ENCODE measurements around the gene HDAC4.

The HDAC4 gene

DNA sequence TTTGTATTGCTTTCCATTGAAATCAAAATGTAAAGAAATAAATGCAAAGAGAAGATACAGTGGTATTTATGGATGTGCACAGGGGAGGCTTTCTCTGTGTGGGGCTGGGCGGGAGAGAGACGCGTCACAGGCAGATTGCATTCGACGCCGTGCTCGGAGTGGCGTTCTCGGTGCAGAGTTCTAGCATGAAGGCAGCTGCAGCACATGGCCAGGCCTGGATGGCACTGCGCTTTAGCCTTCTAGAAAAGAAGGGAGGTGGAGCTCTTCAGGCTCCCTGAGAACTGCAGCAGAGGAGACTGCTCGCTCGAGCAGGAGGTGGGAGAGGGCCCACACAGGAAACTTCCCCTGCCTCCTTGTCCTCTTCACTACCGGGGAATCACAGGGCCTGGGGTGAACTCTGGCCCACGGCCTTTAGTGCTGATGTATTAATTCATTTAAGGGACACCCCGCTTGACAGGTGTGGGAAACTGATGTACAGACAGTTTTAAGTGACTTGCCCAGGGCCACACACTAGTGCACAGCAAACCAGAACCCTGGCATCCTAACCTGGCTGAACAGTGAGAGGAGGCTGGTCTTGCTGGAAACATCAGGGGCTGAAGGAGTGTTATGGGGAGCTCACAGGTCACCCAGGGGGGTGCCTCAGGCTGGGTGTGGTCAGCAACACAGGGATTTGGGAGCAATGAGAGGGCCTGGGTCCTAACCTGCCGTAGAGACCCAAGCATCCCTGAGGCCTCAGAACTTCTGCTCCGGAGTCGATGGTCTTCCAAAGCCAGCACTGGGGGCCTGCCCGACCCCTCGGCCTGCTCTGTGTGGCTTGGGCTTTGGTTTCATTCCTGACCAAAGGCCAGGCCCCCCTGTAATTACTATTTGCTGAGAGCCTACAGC lies 199.9 kb downstream of the HDAC4 start:
- DNase-seq (ENCODE audit: low read depth), result no peak

DNA sequence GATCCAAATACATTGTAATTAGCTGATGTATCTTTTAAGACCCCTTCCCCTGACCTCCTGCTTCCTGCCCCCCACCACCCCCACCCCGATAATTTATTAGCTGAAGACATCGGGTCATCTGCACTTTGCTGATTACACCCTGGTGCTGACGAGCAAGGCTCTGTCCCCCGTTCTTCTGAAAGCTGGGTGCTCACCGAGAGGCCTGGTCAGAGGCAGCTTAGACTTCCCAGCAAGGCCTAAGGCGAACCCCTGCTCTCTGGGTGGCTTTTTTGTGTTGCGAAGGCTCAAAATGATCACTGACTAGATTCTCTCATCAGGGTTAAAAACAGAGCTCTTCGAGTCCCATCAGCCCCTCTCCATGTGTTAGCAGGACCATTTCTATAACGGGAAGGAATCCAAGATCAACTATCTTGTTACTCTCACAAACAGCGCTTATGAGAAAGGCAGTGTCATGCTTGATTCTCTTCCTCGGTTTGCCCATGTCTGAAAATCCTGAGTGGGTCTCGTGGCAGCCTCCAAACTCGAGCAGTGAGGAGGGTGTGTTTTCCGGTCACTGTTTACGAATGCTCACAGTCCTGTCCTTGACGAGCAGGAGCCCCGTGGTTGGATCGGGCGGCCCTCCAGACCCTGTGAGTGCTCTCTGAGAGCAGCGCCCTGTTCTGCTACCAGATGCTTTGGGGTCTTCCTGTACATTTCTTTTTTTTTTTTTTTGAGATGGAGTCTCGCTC lies 201.6 kb downstream of the HDAC4 start:
- DNase-seq (ENCODE audit: low read depth), result no peak

DNA sequence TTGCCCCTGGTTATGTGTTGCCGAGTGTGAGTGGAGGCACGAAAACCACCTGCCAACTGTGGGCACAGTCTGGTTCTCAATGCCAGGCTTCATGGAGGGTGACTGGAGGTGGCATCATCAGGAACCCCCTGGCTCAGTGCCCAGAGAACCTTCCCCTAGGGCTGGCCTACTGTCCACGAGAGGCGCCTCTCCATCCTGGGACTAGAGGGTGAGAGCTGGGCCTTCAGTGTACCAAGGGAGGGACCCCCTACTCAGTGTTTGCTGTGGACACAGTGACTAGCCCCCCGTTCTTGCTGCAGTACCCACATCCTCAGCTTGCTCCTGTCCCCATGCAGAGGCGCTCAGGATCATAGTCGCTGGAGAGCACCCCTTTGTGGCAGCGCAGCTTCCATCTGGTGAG lies 202.6 kb downstream of the HDAC4 start:
- DNase-seq (ENCODE audit: low read depth), result no peak

DNA sequence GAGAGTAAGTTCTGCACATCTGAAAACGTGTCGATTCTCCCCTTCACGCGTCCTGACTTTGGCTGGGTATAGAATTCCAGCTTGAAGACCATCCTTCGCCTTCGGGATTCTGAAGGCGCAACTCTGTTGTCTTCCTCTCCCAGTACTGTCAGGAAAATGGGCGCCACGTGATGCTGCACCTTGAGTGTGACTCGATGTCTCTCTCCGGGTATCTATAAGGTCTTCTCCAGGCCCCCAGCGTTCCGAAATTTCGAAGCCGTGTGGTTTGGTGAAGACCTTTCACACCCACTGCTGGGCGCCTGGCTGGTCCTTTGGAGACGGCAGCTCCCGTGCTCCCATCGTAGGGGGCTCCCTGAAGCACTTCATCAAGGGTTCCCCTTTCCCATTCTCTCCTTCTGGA lies 203.7 kb downstream of the HDAC4 start:
- DNase-seq (ENCODE audit: low read depth), result no peak

DNA sequence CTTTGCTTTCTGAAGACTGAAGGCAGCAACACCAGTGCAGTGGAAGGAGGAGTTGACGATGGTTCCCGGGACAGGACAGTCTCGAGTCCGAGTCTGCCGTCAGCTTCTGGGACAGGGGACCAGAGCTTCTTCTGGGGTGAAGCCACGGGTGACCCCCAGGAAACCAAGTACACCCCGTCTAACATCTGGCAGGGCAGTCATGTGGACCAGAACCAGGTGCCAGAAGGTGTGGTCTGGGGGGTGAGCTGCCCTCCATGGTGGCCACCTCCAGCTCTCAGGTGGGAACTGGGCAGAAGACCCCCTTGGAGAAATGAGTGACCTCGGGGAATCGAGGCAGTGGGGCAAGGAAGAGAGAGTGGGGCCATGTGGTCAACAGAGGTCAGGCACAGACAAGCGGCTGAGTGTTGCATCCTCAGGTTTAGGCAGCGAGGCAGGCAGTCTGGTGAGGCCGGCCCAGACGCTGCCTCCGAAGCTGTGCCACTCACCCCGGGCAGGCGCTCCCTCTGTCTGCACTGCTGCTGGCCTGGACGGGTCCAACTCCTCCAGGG lies 204.3 kb downstream of the HDAC4 start:
- no peak for DNase-seq (ENCODE audit: low read depth)

DNA sequence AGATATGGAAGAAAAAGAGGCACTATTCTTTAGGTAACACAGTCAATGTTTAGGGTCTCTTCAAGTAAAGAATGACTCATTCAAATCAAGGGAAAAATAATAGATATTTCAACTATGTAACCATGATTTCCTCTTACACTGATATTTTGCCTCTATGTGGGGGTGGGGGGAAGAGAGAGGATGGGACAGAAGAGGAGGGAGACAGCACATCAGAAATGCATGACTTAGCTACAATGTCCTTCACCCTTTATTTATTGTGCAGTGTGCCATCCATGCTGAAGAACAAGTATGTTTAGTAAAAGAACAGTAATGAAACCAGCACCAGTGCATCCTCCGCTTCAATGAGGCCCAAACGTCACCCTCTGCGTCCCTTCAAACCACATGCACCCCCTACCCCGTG lies 204.8 kb downstream of the HDAC4 start:
- DNase-seq (ENCODE audit: low read depth), result no peak

DNA sequence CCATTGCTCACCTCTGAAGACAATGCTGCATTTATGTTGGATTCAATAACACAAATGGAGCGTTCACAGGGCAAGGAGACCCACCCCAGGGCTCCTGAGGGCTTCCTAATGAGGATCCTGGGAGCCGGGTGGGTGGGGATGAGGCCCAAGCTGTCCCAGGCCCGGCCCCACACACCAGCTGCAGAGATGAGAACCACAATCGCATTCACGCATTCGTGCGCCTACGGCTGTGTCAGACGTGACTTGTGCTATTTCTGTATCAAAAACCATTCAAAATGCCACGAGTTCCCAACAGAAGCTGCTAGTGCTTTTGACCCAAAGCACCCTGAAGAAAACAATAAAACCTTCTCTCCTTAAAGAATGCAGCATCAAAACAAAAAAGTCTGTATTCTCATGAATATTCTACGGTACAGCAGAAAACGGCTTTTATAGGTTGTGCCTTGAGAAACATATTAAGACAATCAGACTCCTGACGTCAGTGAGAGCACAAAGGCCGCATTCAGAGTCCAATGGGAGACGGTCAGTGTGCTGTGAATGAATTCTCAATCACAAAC lies 205.4 kb downstream of the HDAC4 start:
- no peak for DNase-seq (ENCODE audit: low read depth)

DNA sequence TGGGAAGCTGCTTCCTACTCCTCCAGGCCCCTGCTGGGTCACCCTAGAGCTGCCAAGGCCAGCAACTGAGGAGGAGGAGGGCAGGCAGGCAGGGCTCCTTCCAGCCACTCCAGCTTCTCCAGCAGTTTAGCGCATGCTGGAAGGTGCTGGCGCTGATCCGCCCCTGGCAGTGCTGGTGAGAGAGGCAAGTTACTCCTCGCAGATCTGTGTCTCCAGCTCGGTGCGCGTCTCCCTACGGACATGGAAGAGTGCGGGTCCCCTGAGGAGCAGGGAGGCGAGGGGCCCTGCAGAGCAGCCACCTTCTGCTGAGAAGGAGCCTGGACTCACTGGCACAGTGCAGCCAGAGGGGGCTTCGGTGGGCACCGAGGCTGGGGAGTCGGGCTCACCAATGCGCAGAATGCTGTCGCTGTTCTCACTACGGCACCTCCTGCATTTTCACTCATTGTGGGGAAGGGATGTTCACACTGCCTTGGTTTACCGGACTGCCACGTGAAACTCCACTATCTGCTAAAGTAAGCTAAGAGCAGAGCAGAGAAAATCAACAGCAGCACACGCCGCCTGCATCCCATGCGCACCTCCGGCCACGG lies 206.0 kb downstream of the HDAC4 start:
- DNase-seq (ENCODE audit: low read depth), result no peak

DNA sequence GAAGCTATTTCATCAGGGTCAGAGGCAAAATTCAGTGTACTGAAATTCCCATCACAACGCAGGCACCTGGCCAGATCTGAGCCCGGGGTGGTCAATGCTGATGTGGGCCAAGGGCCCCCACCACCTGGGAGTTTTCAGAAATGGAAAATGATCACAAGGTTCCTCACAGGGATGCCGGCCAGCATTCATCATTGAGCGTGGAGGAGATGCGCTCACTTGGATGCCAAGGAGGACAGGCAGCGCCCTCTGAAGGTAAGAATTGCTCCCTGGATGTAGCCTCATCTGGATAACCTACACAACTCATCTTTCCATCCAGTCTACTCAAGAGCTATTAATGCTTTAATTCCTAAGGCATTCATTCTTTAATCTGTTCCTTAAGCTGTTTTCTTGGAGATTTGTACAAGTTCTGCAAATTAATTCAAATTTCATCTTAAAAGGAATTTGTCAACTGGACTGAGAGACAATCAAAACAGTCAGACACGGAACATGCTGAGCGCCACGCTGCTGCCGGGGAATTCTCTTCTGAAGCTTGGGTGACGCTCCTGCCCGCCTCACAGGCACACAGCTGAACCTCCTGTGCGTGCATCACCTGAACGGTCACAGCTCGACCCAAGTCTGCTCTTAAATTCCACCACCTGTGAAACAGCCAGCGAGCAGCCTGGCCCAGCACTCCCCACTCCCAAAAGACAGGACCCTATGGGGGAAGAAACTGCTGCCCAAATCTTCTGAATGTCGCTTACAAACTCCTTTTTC lies 206.7 kb downstream of the HDAC4 start:
- no peak for DNase-seq (ENCODE audit: low read depth)

DNA sequence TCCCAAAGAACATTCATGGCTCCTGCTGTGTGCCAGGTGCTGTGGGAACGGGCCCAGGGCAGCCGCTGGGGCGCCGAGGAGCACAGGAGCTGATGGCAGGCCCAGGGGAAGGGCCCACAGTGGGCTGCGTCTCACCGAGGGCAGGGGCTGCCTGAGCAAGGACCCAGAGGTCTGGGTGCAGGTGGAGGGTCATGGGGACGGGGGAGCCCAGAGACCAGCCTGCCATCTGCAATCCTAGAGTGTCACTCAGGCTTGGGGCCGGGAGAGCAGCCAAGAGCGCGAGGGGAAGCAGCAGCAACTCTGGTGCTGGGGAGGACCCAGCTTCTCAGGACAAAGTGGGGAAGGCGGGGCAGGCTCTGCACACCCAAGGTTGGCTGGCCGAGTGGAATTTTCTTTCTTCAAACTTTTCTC lies 207.4 kb downstream of the HDAC4 start:
- DNase-seq (ENCODE audit: low read depth), result no peak

DNA sequence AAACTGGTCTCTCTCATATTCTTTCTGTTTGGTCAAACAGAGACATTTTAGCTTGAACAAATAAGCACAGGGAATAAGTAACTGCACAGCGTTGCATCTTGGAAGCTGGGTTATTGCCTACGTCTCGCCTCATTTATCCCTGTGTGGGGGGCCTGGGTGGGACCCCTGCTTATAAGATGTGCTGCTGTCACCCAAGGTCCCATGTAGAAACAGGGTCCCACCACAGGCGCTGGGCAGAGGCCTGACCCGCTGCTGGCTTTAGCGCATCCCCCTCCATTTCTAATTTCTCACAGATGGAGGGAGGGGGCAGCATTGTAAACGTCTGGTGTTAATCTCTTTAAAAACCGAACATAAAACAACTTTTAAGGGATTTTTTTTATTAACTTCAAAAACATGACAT lies 207.8 kb downstream of the HDAC4 start:
- DNase-seq (ENCODE audit: low read depth), result no peak

DNA sequence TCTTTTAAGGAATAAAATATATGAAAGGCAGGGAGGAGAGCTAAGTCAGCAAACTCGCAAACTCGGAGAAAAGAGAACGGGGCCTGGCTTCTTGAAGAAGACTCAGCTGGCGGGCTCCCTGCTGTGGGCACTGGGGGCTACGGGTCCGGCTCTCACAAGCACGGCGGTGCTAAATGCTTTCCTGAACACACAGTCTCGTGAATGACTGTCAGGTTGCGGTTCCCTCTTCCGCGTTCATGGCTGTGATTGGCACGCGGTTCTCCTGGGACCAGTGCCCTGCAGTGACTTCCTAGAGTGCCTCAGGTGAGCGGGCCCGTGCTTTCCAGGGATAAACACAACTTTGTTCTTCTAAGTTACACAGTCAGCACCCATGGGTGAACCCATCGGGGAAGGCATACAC lies 208.4 kb downstream of the HDAC4 start:
- DNase-seq (ENCODE audit: low read depth), result no peak

DNA sequence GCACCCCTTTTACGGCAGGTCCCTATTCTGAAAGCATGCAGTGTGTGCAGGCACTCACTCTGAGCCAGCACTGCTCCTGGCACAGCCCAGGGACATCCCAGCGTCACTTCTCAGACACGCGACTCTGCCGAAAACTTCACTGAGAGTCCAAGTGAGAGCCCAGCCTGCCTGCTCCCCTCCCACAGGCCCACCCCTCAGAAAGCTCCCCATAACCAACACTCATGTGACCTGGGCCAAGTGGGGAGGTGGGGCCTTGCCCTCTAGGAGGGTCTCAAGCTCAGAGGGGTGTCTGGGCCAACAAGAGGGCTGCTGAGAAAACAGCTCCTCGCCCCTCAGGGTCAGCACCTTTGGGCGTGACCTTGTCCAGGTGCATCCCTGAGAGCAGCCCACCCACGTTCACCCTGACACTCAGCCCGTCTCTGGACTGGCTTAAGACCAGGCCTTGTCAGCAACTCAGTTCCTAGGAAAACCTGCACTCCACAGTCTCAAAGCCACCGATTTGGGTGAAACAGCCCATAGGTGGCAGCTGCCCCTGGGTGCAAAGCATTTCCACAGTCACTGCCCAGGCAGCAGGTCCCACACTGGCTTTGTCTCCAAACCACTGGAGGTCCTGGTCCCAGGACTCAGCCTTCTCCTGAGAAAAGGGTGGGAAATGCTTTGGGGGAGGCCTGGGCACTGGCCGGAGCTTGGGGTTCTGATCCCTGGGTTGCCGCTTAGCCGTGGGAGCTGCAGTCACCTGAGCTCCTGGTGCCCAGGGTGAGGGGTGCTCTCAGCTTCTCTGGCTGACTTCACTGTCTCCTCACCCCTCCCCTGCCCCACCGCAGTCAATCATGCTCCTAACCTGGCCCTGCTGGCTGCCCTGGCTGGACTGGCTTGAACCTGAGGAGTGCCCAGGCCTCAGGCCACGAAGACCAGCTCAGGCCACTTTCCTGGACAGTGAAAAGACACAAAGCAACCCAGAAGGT lies 209.6 kb downstream of the HDAC4 start:
- DNase-seq (ENCODE audit: low read depth), result no peak

DNA sequence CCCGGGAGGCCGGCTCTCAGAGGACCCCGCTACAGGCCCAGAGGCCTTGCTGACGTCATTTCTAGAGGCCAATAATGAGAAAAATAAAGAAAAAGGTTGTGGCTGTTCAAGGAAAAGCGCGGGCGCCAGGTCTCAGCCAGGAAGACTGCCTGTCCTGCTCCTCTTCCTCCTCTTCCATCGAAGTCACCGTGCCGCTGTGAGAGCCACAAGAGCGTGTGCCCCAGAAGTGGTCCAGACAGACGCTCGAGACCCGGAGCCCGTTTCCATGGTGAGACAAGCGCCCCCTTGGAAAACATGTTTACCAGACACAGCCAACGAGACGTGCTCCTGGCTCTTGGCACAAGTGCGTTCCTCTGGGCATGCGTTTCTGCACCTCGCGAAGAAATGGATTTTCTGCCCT lies 210.5 kb downstream of the HDAC4 start:
- no peak for DNase-seq (ENCODE audit: low read depth)

DNA sequence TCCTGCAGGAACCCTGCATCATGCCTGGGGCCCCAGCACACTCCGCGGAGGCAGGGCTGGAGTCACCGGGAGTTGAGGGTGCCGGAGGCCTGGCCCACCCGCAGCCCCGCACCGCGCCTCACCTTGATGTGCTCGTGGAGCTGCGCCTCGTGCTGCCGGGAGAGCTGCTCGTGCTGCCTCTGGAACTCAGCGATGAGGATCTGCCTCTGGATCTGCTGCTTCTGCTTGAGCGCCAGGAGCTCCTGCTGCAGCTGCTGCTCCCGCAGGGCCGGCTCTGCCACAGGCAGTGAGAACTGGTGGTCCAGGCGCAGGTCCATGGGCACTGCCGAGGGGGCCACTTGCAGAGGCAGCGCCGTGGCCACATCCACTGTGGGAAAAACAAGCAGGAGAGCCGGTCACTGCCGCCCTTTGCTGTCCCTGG lies 211.1 kb downstream of the HDAC4 start:
- no peak for DNase-seq (ENCODE audit: low read depth)

DNA sequence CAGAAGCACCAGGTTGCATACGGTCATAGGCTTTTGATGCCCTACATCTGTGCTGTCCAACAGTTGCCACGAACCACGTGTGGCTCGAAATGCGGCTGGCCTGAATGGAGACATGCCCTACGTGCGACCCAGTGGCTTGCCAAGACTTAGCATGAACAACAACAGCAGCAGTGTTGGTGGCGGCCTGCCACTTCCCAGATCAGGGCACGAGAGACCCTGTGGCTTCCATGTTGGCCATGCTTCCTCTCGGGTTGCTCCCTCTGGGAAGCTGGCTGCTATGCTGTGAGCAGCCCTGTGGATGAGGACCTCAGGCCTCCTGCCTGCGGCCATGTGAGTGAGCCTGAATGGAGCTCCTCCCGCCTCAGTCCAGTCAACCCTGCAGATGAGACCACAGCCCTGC lies 212.3 kb downstream of the HDAC4 start:
- DNase-seq (ENCODE audit: low read depth), result no peak

DNA sequence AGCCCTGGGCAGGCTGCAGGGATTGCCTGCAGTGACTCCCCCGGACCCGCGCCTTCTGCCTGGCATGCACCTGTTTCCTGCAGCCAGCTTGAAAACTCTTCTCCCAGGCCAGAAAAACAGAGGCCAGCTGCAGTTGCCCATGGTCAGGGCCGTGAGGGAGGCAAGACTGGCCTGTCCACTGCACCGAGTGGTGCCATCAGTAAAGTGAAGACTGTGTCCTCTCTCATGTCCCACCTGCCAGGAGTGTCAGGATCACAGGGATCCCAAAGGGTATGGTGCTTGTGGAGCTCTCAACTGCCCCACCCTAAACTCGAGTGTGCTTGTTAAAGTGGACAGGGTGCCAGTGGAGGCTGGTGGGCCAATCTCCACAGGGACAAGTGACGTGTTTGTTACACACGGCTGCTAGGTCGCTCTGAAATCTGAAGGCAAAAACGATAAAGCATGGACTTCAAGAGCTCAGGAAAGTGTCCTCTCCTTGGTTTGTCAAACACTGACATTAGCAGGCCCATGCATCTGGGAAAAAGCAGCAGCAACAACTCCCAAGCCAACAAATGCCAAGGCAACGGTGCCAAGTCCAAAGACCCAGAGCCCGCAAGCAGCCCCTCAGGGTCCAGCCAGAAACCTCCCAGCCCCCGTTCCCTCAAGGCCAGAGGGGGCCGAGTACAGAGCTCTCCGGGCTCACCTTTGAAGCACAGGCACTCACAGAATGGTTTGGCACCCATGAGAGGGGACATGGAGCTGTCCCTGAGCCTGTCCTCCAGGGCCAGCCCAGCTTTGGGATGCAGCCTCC lies 213.2 kb downstream of the HDAC4 start:
- DNase-seq (ENCODE audit: low read depth), result no peak

DNA sequence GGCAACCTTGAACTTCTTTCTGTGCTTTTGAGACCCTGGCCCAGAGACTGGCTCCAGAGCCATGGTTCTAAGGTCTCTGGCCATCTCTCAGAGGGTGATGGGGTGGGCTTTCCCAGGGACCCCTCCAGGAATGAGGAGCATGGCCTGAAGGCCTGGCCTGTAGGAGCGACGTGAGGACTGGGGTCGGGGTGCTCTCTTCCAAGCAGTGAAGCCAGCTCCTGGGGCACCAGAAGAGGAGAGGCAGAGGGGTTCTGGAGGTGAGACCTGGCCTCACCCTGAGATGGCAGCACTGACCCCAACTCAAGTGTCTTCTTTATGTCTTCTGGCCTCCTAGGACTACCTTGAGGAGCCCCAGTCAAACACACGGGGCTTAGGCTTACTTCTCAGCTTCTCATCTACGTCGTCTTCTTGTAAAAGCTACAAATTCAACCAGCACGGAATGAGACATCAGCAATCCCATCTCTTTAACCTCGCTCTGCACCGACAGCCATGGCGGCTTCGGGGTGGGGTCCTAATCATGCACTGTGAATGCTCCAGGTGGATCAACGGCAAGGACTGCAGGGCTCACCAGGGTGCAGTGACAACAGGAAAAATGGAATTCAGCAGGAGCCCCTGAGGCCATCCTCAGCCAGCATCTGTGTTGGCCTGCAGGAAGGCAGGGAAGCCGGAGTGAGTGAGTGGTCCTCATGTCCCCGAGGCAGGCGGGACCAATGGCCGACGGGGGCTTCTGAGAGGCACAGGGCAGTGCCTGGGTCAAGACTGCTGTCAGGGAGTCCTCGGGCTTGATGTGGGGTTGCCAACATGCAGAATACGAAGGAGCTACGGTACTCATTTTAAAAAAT lies 214.1 kb downstream of the HDAC4 start:
- no peak for DNase-seq (ENCODE audit: low read depth)
